ENCODE results near the gene SLFN5.

DNA sequence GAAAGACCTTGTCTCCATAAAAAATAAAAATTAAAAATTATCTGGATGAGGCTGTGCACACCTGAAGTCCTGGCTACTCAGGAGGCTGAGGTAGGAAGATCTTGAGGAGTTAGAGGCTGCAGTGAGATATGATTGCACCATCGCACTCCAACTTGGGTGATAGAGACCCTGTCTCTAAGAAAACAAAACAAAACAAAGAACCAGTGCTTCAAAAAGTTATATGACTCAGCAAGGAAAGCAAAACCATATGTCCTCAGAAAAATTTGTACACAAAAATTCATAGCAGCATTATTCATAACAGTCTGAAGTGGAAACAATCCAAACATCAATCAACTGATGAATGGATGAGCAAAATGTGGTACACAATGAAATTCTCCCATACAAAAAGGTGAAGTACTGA lies 48.9 kb downstream of the SLFN5 start:
- no peak for TF ChIP-seq EZH2 (IDR thresholded peaks at IDR 0.05; ENCODE audit: low read length, missing control alignments)
- no peak for TF ChIP-seq CTCF (conservative IDR thresholded peaks at IDR 0.05 in 1 of 2, IDR thresholded peaks at IDR 0.05 in 1 of 2; ENCODE audit: low read depth in 1 of 2, low read length in 2 of 2)
